A549 (cell line): ENCODE measurements around the gene LETM1. TPM values are rescaled to one million over a fixed set of nuclear protein-coding genes. Genes with fewer than 3 reads are reported as not detected.

Experiments
- ATAC-seq, 2 experiments: fragments of 200-7000 bp in 1 of 2; fragments of >200 bp in 1 of 2; cut with Nextera tagmentation in 1 of 2; cut with Tn5 transposase in 1 of 2; 3 replicates each; pipeline versions ENCODE4 v1.8.0 to v1.9.1; 2018 to 2020; ENCODE audit warnings: mild to moderate bottlenecking in 1 of 2, moderate library complexity in 1 of 2
- CTCF ChIA-PET: fragments of 300-600 bp; sonication (Branson Sonifier 250); formaldehyde crosslinking; extraction: SDS; loops from one replicate; lab custom pipeline; 2021; ENCODE audit warnings: antibody characterized with exemption, inconsistent platforms; lab: Yijun Ruan, JAX
- POLR2A ChIA-PET: fragments of 350-600 bp; formaldehyde crosslinking; extraction: SDS; loops from one replicate; lab custom pipeline; 2021; ENCODE audit warnings: antibody characterized with exemption, inconsistent platforms; lab: Yijun Ruan, JAX
- DNase-seq, 2 experiments: peaks; one replicate each; pipeline versions ENCODE4 v3.0.0 to v3.0.0-alpha.2; 2011 to 2016; ENCODE audit warnings: low read depth in 1 of 2, low spot score in 1 of 2
- FAIRE-seq: peaks from 2 replicates; lab custom pipeline; 2011; peaks lifted over from hg19 to GRCh38; lab: Jason Lieb, UNC
- H3K27ac ChIP-seq, 2 experiments: fragments of >200 bp; sonication (Bioruptor Twin); formaldehyde crosslinking; 3 replicates each; pipeline ENCODE4 v1.5.1; 2016 to 2017
- H3K4me1 ChIP-seq: fragments of >200 bp; sonication (Bioruptor Twin); formaldehyde crosslinking; 3 replicates; pipeline ENCODE4 v1.6.1; 2016
- H3K4me2 ChIP-seq: fragments of >200 bp; sonication (Bioruptor Twin); formaldehyde crosslinking; 3 replicates; pipeline ENCODE4 v1.6.1; 2016
- H3K4me3 ChIP-seq: fragments of >200 bp; sonication (Bioruptor Twin); formaldehyde crosslinking; 3 replicates; pipeline ENCODE4 v1.5.1; 2016
- H3K9me3 ChIP-seq: fragments of >200 bp; sonication (Bioruptor Twin); formaldehyde crosslinking; 3 replicates; pipeline ENCODE4 v1.6.1; 2016
- CBX8 ChIP-seq: fragments of 200-600 bp; sonication (generic); IDR thresholded peaks from 2 replicates; pipeline ENCODE4 v1.6.1; 2016
- CTCF ChIP-seq: fragments of >200 bp; sonication (Bioruptor Twin); formaldehyde crosslinking; IDR thresholded peaks from 3 replicates; pipeline ENCODE4 v1.5.1; 2016
- ELK1 ChIP-seq: fragments of 150-350 bp; IDR thresholded peaks from 2 replicates; pipeline ENCODE4 v1.6.1; 2014; ENCODE audit warnings: low read depth, mild to moderate bottlenecking, low read length
- EP300 ChIP-seq, 2 experiments: fragments of >200 bp; sonication (Bioruptor Twin); formaldehyde crosslinking; IDR thresholded peaks; 2 replicates in 1 of 2; 3 replicates in 1 of 2; pipeline ENCODE4 v1.6.1; 2016 to 2017
- FOSL2 ChIP-seq, 2 experiments: fragments of 450-650 bp in 1 of 2; fragments of >200 bp in 1 of 2; sonication (Bioruptor Twin) in 1 of 2; formaldehyde crosslinking; IDR thresholded peaks; 2 replicates each; pipeline versions ENCODE4 v1.5.0 to v1.6.1; 2016 to 2020; ENCODE audit warnings: mild to moderate bottlenecking in 1 of 2, moderate library complexity in 1 of 2
- HES2 ChIP-seq: fragments of >200 bp; sonication (Bioruptor Twin); formaldehyde crosslinking; IDR thresholded peaks from 2 replicates; pipeline ENCODE4 v1.6.1; 2016
- HEYL ChIP-seq: fragments of 250-450 bp; sonication (Bioruptor Pico); IDR thresholded peaks from 2 replicates; pipeline ENCODE4 v1.8.0; 2021; ENCODE audit warnings: mild to moderate bottlenecking, moderate library complexity
- HMGXB4 ChIP-seq: fragments of 250-450 bp; sonication (Bioruptor Pico); IDR thresholded peaks from 2 replicates; pipeline ENCODE4 v1.5.0; 2021; ENCODE audit warnings: mild to moderate bottlenecking, moderate library complexity, borderline replicate concordance
- HOXB5 ChIP-seq: fragments of 250-450 bp; sonication (Bioruptor Pico); IDR thresholded peaks from 2 replicates; pipeline ENCODE4 v1.5.0; 2020; ENCODE audit warnings: mild to moderate bottlenecking, moderate library complexity
- JUN ChIP-seq, 2 experiments: fragments of >200 bp; sonication (Bioruptor Twin); formaldehyde crosslinking; IDR thresholded peaks; 2 replicates in 1 of 2; 3 replicates in 1 of 2; pipeline ENCODE4 v1.6.1; 2016 to 2017
- MAFK ChIP-seq: fragments of 450-650 bp; IDR thresholded peaks from 2 replicates; pipeline ENCODE4 v1.6.1; 2014; ENCODE audit not compliant: partially characterized antibody
- MAX ChIP-seq: IDR thresholded peaks from 2 replicates; pipeline ENCODE4 v1.6.1; 2012
- PBX3 ChIP-seq: IDR thresholded peaks from 2 replicates; pipeline ENCODE4 v1.6.1; 2012
- RAD21 ChIP-seq, 2 experiments: fragments of >200 bp in 1 of 2; sonication (Bioruptor Twin) in 1 of 2; formaldehyde crosslinking in 1 of 2; IDR thresholded peaks in 1 of 2; conservative IDR thresholded peaks in 1 of 2; 2 replicates in 1 of 2; 3 replicates in 1 of 2; pipeline ENCODE4 v1.6.1; 2012 to 2018; ENCODE audit warnings: inconsistent platforms in 1 of 2
- REST ChIP-seq: fragments of 200-600 bp; sonication (generic); IDR thresholded peaks from 2 replicates; pipeline ENCODE4 v1.6.1; 2016; ENCODE audit warnings: antibody characterized with exemption, mild to moderate bottlenecking, moderate library complexity
- ZFP36 ChIP-seq: fragments of 450-650 bp; IDR thresholded peaks from 2 replicates; pipeline ENCODE4 v1.6.1; 2014; ENCODE audit warnings: borderline replicate concordance; ENCODE audit not compliant: partially characterized antibody
- WGBS: methylation state at CpG from one replicate; pipeline ENCODE4 v1.1.6; 2017; ENCODE audit errors: missing lambda C conversion rate; 5-methylcytosine and 5-hydroxymethylcytosine counted together
- polyA plus RNA-seq, 4 experiments: library from polyadenylated mRNA; depleted of rRNA in 3 of 4; stranded (reverse); fragments of >200 nt; fragmentation: RNase III in 1 of 4; extraction: RNeasy Plus Mini Kit Qiagen cat#74134 plus additional on column Dnase treatment in 1 of 4; gene quantifications; 2 replicates in 3 of 4; 3 replicates in 1 of 4; pipeline ENCODE4 v1.2.3, GENCODE V29; 2011 to 2017

The LETM1 gene
- polyA plus RNA-seq, 2 of the 4 experiments (the other 2 are of a cell fraction), result 18.6 to 29.6 TPM

- 87% methylated on average over 11 of the region's 11 CpGs for WGBS
- H3K9me3 ChIP-seq, result no peaks in the 10 kb centered on the region
- H3K4me1 ChIP-seq, result no peaks in the 10 kb centered on the region
- no peak for ATAC-seq
- H3K4me3 ChIP-seq, result no peak overlapping the region
- ChIA-PET CTCF (interaction anchor here (0.8 to 13.7 kb wide), 6 partner anchors 13 to 98 kb away, joined by 3 to 227 read pairs (median 34); partner anchors contain the start of gene FGFR3), POLR2A (interaction anchor here (0.6 kb wide), 1 partner anchor 30 kb away, joined by 3 read pairs; no protein-coding TSS in a partner anchor)
- no peak overlapping the region for H3K27ac ChIP-seq
- H3K4me2 ChIP-seq, result no peak overlapping the region
- FAIRE-seq, result no peak
- no peak for DNase-seq
- TF ChIP-seq HMGXB4 (CRISPR knock-in tag) (no peak), MAFK (no peak), MAX (no peak), ELK1 (no peak), EP300 (IDR thresholded peaks at IDR 0.05) (no peak), ZFP36 (no peak), HEYL (CRISPR knock-in tag) (no peak), JUN (IDR thresholded peaks at IDR 0.05) (no peak), PBX3 (no peak), CBX8 (no peak)
Observed at GRCh38 chr4:1812720-1813119, 43.2 kb downstream of the LETM1 start.

- no peak for ATAC-seq
- CTCF ChIA-PET, result interaction anchor here (0.7 to 13.7 kb wide), 21 partner anchors 8 to 118 kb away, joined by 3 to 227 read pairs (median 7); partner anchors contain the start of gene FGFR3
- POLR2A ChIA-PET, result no interaction called here
- H3K4me1 ChIP-seq, result no peaks in the 10 kb centered on the region
- no peak for FAIRE-seq
- H3K4me2 ChIP-seq, result no peak overlapping the region
- H3K9me3 ChIP-seq, result no peaks in the 10 kb centered on the region
- WGBS, result 80% methylated on average over 2 of the region's 10 CpGs
- no peak for DNase-seq
- H3K27ac ChIP-seq, result no peak overlapping the region
- no peak overlapping the region for H3K4me3 ChIP-seq
- TF ChIP-seq CTCF (no peak), HOXB5 (CRISPR knock-in tag) (no peak), FOSL2 (IDR thresholded peaks at IDR 0.05) (no peak), FOSL2 (CRISPR knock-in tag; IDR thresholded peaks at IDR 0.05) (no peak), HES2 (no peak), RAD21 (conservative IDR thresholded peaks at IDR 0.05 in 1 of 2, IDR thresholded peaks at IDR 0.05 in 1 of 2) (no peak), REST (no peak), HMGXB4 (CRISPR knock-in tag) (no peak)
Observed at GRCh38 chr4:1810765-1811164, 45.2 kb downstream of the LETM1 start.
